Duodenal mucosa (tissue), 2 donors: ENCODE data around the gene PEAK1.

Experiments used
- H3K27ac ChIP-seq: one replicate; pipeline ENCODE4 v1.7.0; 2013; ENCODE audit warnings: low read depth, low read length
- H3K27me3 ChIP-seq, 2 donors: one replicate each; pipeline ENCODE4 v1.7.0; 2013; ENCODE audit warnings: low read length in 2 of 2, control low read depth in 1 of 2; ENCODE audit not compliant: insufficient read depth in 2 of 2, control insufficient read depth in 1 of 2
- H3K36me3 ChIP-seq, 2 donors: one replicate each; pipeline ENCODE4 v1.7.0; 2013; ENCODE audit warnings: low read length in 2 of 2, control low read depth in 1 of 2; ENCODE audit not compliant: insufficient read depth in 2 of 2, control insufficient read depth in 1 of 2
- H3K4me1 ChIP-seq, 2 donors: one replicate each; pipeline ENCODE4 v1.7.0; 2013; ENCODE audit warnings: low read length in 2 of 2, control low read depth in 1 of 2; ENCODE audit not compliant: insufficient read depth in 2 of 2, control insufficient read depth in 1 of 2
- H3K4me3 ChIP-seq, 2 donors: one replicate each; pipeline ENCODE4 v1.7.0; 2013; ENCODE audit warnings: low read length in 2 of 2, low read depth in 1 of 2
- H3K9ac ChIP-seq, 2 donors: one replicate each; pipeline ENCODE4 v1.7.0; 2013; ENCODE audit warnings: low read length in 2 of 2, low read depth in 1 of 2
- H3K9me3 ChIP-seq, 2 donors: one replicate each; pipeline ENCODE4 v1.7.0; 2013; ENCODE audit warnings: low read length in 2 of 2, control low read depth in 1 of 2; ENCODE audit not compliant: control insufficient read depth in 1 of 2

Gene PEAK1

GRCh38 chr15:77327168-77327567 is 92.7 kb downstream of the PEAK1 start:
- no peak overlapping the region for H3K27ac ChIP-seq
- H3K9me3 ChIP-seq, result no peaks in the 10 kb centered on the region
- H3K4me1 ChIP-seq, result no peaks in the 10 kb centered on the region
- H3K36me3 ChIP-seq, result no peaks in the 10 kb centered on the region
- no peaks in the 10 kb centered on the region for H3K27me3 ChIP-seq
- H3K9ac ChIP-seq, result no peak overlapping the region
- H3K4me3 ChIP-seq, result no peak overlapping the region

- H3K27ac ChIP-seq, result no peak overlapping the region
- no peak overlapping the region for H3K4me3 ChIP-seq
- H3K36me3 ChIP-seq, result no peaks in the 10 kb centered on the region
- no peaks in the 10 kb centered on the region for H3K27me3 ChIP-seq
- no peak overlapping the region for H3K9ac ChIP-seq
- no peaks in the 10 kb centered on the region for H3K4me1 ChIP-seq
- no peaks in the 10 kb centered on the region for H3K9me3 ChIP-seq
Measured at GRCh38 chr15:77326366-77326765, 93.5 kb downstream of the PEAK1 start.

- no peak overlapping the region for H3K4me3 ChIP-seq
- no peaks in the 10 kb centered on the region for H3K36me3 ChIP-seq
- no peak overlapping the region for H3K9ac ChIP-seq
- peaks cover 0 to 5% of the 10 kb centered on the region in 2 donors for H3K4me1 ChIP-seq
- H3K27ac ChIP-seq, result no peak overlapping the region
- no peaks in the 10 kb centered on the region for H3K27me3 ChIP-seq
- H3K9me3 ChIP-seq, result no peaks in the 10 kb centered on the region
Measured at GRCh38 chr15:77312523-77312922, 107.4 kb downstream of the PEAK1 start.

- Histone ChIP-seq H3K4me3 (no peak overlapping the region), H3K9ac (no peak overlapping the region), H3K27me3 (no peaks in the 10 kb centered on the region), H3K4me1 (peaks cover 0 to 5% of the 10 kb centered on the region in 2 donors), H3K27ac (no peak overlapping the region), H3K9me3 (no peaks in the 10 kb centered on the region), H3K36me3 (no peaks in the 10 kb centered on the region)
Measured at GRCh38 chr15:77311618-77312398, 108.1 kb downstream of the PEAK1 start.

GRCh38 chr15:77311020-77311419 is 108.9 kb downstream of the PEAK1 start:
- Histone ChIP-seq H3K27me3 (no peaks in the 10 kb centered on the region), H3K9me3 (no peaks in the 10 kb centered on the region), H3K27ac (no peak overlapping the region), H3K36me3 (no peaks in the 10 kb centered on the region), H3K9ac (no peak overlapping the region), H3K4me3 (no peak overlapping the region), H3K4me1 (peaks cover 0 to 5% of the 10 kb centered on the region in 2 donors)

- no peak overlapping the region for H3K27ac ChIP-seq
- peaks cover 0 to 5% of the 10 kb centered on the region in 2 donors for H3K4me1 ChIP-seq
- H3K36me3 ChIP-seq, result no peaks in the 10 kb centered on the region
Measured at GRCh38 chr15:77309392-77309791, 110.5 kb downstream of the PEAK1 start.

GRCh38 chr15:77305953-77306352 is 114.0 kb downstream of the PEAK1 start:
- Histone ChIP-seq H3K4me1 (peaks cover 0 to 5% of the 10 kb centered on the region in 2 donors), H3K27me3 (no peaks in the 10 kb centered on the region), H3K4me3 (no peak overlapping the region), H3K9me3 (no peaks in the 10 kb centered on the region), H3K36me3 (no peaks in the 10 kb centered on the region), H3K9ac (no peak overlapping the region), H3K27ac (no peak overlapping the region)

More at GRCh38 chr15:77309392-77309791, 110.5 kb downstream of the PEAK1 start:
- Histone ChIP-seq H3K9ac (no peak overlapping the region), H3K9me3 (no peaks in the 10 kb centered on the region), H3K27me3 (no peaks in the 10 kb centered on the region), H3K4me3 (no peak overlapping the region)

- Histone ChIP-seq H3K27me3 (no peaks in the 10 kb centered on the region), H3K9ac (no peak overlapping the region), H3K4me1 (no peaks in the 10 kb centered on the region), H3K4me3 (no peak overlapping the region), H3K27ac (no peak overlapping the region), H3K9me3 (no peaks in the 10 kb centered on the region), H3K36me3 (no peaks in the 10 kb centered on the region)
Measured at GRCh38 chr15:77296773-77297337, 123.0 kb downstream of the PEAK1 start.

- Histone ChIP-seq H3K9me3 (no peaks in the 10 kb centered on the region), H3K27me3 (no peaks in the 10 kb centered on the region), H3K36me3 (no peaks in the 10 kb centered on the region), H3K9ac (no peak overlapping the region), H3K4me1 (no peaks in the 10 kb centered on the region), H3K4me3 (no peak overlapping the region), H3K27ac (no peak overlapping the region)
Measured at GRCh38 chr15:77295446-77295845, 124.5 kb downstream of the PEAK1 start.

- Histone ChIP-seq H3K4me3 (no peak overlapping the region), H3K4me1 (no peaks in the 10 kb centered on the region), H3K36me3 (no peaks in the 10 kb centered on the region), H3K27ac (no peak overlapping the region), H3K9ac (no peak overlapping the region), H3K27me3 (no peaks in the 10 kb centered on the region), H3K9me3 (no peaks in the 10 kb centered on the region)
Measured at GRCh38 chr15:77292969-77293558, 126.8 kb downstream of the PEAK1 start.
